GM18511 (cell line): ENCODE results near the gene MAMDC4.
"Not testable (repeated sequence)": the region's sequence is repeated elsewhere in the genome, so short reads cannot be mapped to it uniquely, and the experiment has no call there.

Experiments
- ATAC-seq: cut with Tn5 transposase; IDR thresholded peaks from one replicate; pipeline ENCODE4 v1.9.1; 2021; ENCODE audit warnings: mild to moderate bottlenecking, moderate library complexity; ENCODE audit not compliant: unreplicated experiment

MAMDC4 gene

DNA sequence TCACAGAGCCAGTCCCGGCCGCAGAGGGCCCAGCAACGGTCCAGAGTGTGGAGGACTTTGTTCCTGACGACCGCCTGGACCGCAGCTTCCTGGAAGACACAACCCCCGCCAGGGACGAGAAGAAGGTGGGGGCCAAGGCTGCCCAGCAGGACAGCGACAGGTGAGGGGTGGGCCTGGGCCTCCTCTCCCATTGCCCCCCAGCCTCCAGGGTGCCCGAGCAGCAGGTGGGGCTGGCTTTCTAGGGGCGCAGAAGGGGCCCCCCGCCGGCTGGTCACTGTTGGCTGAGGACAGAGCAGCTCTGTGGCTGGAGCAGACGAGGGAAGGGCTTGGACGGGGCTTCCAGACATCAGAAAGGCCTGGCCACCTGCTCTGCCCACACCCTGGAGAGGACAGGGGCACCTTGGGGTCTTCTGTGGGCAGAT is 14.3 kb upstream of the MAMDC4 start:
- not testable (repeated sequence) for ATAC-seq

DNA sequence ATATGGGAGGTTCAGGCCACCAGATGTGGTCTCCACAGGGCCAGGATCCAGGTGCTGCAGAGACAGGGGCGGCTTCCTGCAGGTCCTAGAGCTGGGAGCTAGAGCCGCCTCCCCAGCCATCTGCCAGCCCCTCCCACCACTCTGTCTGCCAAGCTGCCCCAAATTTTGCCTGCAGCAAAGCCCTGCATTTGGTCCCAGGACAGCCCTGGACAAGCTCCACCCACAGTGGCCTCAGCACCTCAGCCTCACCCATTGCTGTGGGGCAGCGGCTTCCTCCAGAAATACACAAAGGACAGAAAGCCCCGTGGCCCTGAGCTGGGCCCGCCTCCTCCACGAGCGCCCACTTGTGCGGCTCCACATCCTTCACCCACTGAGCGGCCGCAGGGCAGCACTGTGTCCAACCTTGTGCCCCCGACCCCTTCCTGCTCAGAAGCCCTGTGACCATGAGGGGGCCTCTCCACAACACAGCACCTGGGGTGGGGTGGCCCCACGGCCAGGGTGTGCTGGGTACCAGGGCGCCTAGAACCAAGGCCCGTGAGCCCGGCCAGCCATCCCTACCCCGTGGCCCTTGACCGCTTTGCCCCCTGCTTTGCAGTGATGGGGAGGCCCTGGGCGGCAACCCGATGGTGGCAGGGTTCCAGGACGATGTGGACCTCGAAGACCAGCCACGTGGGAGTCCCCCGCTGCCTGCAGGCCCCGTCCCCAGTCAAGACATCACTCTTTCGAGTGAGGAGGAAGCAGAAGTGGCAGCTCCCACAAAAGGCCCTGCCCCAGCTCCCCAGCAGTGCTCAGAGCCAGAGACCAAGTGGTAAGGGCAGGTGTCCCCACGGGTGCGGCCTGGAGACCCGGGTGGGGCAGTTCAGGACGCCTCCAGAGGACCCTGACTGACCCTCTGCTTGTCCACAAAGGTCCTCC is 13.6 kb upstream of the MAMDC4 start:
- ATAC-seq: no peak

DNA sequence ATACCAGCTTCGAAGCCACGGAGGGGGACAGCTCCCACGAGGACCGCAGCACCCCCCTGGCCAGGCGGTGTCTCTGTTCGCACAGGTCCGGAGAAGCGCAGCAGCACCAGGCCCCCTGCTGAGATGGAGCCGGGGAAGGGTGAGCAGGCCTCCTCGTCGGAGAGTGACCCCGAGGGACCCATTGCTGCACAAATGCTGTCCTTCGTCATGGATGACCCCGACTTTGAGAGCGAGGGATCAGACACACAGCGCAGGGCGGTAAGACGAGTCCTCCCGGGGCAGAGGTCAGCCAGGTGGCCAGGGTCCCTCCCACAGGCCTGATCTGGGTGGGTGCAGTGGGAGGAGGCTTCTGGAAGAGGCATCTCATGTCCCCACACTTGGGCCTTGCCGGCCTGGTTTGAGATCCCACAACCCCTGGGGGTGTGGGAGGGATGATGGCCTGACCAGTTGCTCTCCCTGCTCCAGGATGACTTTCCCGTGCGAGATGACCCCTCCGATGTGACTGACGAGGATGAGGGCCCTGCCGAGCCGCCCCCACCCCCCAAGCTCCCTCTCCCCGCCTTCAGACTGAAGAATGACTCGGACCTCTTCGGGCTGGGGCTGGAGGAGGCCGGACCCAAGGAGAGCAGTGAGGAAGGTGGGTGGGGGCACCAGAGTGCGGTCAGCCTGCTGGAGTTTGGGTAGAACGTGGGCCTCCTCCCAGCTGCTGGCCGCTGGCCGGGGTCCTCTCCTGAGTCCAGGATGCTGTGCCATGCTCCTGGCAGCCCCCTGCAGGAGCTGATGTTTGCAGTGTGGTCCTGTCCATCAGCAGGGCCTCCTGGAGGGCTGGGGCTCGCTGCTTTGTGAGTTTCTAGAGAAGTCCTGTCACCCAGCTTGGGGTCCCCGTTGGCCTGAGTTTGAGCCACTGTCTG is 12.7 kb upstream of the MAMDC4 start:
- ATAC-seq: no peak

DNA sequence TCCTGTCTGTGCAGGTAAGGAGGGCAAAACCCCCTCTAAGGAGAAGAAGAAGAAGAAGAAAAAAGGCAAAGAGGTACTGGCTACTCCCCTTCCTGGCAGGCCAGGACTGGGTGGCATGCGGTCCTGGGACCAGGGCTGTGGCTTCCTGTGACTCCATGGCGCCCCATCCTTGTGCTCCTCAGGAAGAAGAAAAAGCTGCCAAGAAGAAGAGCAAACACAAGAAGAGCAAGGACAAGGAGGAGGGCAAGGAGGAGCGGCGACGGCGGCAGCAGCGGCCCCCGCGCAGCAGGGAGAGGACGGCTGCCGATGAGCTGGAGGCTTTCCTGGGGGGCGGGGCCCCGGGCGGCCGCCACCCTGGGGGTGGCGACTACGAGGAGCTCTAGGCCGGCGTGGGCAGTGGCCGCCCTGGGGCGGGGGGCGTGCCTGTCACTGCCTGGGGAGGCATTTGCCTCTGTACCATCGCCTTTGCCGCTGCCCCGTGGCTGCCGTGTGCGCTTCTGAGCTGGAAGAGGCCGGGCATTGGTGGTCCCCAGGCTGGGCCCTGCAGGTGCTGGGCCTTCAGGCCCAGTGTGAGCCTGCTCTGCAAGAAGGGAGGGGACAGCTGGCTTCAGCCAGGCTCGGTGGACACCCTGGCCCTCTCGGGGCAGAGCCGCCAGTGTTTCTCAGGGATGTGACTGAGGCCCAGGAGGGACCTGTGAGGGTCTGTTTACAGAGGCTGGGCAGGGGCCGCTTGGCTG is 11.8 kb upstream of the MAMDC4 start:
- no peak for ATAC-seq

DNA sequence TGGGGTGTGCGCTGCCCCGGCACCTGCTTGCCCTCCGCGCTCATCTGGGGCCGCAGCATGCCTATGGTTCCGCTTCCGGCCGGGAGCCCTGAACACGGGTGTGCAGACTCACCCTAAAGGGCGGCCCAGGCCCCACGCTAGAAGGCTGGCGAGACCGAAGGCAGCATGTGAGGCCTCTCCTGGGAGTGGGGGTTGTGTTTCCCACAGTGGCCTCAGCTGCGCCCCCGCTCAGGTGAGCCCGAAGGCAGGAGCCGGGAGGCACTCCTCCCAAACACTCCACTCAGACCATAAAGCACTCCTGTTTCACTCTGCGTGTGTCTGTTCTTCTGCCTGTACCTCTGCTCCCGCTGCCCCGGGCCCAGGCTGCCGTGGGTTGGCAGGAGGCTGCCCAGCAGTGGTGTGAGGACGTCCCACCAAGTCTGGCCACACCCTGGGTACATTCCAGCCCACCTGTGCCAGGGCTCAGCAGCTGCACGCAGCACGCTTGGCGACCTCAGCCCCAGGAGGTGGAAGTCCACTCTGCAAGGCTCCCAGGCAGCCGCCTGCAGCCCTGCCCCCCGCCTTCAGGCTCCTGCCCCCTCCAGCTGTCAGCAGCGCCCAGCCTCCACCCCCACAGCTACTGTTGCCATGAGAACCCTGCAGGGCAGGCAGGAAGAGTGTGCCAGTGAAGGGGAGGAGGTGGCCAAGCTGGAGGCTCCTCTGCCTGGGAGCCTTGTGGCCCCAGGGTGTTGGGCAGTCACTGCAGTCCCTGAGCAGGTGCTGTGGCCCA is 11.1 kb upstream of the MAMDC4 start:
- ATAC-seq: no peak

DNA sequence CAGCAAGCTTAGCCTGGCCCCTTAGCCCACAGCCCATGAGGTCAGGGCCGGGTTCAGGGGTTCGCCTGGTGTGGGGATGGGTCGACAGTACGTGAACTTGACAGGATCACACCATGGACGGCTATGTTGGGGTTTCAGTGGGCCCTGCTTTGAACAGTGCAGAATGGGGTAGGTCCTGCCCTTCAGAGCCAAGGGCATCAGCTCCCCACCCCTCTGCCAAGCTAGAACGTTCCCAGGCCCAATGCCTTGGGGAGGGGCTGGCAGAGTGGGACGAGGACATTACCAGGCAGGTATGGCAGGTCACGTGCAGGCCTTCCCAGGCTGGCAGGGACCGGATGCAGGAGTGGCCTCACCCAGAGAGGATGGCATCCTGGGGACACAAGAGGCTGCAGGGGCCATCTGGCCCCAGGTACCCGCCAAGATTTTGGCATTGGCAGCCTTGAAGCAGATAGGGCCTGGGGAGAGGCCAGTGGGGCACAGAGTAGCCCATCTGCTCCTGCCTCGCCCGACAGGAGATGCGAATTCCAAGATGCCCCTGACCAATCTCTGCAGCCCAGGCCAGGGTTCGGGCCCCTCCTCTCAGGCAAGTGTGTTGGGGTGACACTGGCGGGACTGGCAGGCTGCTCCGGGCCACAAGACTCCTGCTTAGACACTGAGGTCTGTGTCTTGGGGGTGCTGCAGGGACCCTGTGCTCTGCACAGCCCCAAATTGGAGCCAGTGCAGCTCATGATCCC is 10.3 kb upstream of the MAMDC4 start:
- not testable (repeated sequence) for ATAC-seq

DNA sequence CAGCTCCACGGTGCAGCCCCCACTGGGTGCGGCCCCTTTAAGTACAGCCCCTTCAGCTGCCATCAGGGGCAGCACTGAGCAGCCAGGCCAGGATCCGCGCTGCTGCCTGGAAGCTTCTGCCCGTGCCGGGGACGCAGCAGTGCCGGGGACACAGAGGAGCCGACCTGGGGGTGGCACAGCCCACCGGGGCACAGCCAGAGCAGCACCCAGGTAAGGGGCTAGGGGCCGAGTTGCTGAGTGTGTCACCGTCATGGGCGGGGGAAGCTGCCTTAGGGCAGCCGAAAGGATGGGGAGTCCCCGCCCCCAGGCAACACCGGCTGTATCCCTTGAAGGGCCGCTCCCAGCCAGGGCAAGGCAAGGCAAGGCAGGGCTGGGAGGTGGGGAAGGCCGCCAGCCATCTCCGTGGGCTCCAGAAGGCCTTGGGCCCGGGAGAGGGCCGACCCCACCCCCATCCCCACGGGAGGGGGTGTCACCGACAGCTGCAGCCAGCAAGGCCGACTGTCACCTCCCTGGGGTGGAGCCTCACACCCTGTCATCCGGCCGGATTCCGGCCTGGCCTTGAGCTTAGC is 9.7 kb upstream of the MAMDC4 start, which contains the start of gene AJM1:
Gene AJM1 (plus strand): TSS at position 99 of the 569 bp plus-strand sequence. CDS start 1,937 bp downstream, outside the sequence.
- peak; percentile 75 for ATAC-seq

DNA sequence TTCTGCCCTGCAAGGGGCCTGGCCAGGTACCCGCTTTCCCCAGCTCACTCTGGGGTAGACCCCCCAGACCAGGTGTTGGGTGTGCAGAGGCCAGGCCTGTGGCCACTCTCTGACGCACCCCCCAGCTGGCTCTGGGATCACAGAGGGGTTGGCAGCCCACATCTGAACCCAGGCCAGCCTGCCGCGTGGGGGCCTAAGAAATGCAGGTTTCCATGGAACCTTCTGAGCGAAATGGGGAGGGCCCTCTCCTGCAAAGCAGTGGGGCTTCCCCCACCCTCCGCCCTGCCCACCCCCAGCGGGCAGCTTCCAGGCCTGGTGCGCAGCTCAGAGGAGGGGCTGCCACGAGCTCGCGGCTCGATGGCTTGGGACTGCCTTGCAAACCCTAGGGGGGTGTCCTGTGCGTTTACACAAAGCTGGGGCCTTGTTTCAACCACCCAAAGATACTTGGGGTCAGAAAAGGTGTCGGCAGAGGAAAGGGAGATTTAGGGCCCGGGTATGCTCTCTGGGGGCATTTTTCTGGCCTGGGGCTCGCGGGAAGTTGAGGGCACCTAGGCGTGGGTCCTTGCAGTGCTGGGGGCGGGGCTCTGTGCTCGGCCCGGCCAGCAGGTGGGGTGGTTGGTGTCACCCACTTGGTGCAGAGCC is 8.9 kb upstream of the MAMDC4 start:
- not testable (repeated sequence) for ATAC-seq

DNA sequence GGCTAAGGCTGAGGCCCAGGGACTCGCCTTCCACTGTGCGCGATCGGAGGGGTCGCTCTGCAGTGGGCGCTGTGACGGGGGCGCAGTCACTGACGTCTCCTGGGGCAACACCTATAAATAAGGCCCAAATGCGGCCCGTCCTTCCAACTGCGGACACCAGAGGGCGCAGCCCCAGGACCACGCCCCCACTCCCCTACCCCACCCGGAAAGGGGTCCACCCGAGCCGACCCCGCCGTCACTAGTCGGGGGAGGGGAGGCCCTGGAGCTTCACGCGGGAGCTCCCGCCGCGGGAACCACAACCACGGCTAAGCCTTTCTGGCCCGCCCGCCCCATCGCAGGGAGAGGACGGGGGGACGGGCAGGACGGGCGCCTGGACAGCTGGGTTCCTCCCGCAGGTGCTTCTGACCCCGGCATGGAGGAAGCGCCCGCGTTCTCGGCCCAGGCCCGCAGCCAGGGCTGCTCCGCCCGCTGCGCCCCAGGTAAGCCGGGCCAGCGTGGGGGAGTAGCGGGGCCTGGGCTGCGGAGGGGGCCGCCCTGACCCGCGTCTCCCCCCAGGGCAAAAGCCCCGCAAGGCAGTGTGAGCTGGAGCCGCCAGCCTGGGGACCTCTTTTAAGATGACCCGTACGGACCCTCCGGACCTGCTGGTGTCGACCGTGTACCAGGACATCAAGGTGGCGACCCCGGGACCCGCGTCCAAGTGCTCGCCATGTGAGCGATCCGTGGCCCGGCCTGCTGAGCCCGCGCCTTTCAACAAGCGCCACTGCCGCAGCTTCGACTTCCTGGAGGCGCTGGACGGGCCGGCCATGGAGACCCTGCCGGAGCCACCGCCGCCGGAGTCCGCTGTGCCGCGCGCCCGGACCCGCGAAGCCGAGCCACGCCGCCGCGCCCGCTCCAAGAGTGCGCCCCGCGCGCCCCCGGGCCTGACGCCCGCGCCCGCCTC is 8.1 kb upstream of the MAMDC4 start:
- ATAC-seq: not testable (repeated sequence)

DNA sequence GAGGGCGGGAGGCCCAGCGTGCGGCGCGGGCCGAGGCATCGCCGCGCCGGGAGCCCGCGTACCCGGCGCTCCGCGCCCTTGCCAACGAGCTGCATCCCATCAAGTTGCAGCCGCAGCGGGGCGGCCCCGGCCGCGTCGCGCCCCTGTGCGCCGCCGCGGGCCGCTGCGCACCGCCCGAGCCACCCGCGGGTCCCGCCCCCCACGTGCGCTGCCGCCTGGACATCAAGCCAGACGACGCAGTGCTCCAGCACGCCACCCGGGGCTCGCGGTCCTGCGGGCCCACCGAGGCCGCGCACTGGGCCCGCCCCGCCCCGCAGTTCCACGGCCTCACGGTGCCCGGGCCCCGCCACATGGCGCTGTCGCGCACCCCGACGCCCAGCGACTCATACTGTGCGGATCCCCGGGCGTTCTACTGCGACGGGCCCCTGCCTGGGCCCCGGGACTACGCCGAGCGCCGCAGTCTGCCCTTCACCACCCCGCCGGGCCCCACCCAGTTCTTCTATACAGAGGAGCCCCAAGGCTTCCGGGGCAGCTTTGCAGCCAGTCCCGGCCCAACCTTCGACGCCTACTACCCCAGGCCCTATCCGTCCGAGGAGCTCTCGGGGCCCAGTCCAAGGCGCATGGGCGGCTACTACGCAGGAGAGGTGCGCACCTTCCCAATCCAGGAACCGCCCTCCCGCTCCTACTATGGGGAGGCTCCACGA is 7.2 kb upstream of the MAMDC4 start:
- ATAC-seq: no peak

DNA sequence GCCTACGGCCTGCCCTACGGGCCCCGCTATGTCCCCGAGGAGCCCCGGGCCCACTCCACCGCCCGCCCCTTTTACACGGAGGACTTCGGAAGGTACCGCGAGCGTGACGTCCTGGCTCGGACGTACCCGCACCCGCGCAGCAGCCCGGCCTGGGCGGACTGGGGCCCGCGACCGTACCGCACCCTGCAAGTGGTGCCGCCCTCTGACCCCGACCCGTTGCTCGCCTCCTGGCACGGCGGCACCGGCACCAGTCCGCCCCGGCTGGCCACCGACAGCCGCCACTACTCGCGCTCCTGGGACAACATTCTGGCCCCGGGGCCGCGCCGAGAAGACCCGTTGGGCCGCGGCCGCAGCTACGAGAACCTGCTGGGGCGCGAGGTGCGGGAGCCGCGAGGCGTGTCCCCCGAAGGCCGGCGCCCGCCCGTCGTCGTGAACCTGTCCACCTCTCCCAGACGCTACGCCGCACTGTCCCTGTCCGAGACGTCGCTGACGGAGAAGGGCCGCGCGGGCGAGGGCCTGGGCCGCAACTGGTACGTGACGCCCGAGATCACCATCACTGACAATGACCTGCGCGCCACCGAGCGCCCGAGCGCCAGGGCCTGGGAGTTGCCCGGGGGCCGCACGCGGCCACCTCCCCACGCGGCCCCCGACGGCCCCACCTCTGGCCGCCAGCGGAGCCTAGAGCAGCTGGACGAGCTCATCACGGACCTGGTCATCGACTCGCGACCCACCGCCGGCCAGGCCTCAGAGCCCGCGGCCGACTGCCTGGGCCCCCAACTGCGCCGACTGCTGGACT is 6.5 kb upstream of the MAMDC4 start:
- ATAC-seq: no peak

DNA sequence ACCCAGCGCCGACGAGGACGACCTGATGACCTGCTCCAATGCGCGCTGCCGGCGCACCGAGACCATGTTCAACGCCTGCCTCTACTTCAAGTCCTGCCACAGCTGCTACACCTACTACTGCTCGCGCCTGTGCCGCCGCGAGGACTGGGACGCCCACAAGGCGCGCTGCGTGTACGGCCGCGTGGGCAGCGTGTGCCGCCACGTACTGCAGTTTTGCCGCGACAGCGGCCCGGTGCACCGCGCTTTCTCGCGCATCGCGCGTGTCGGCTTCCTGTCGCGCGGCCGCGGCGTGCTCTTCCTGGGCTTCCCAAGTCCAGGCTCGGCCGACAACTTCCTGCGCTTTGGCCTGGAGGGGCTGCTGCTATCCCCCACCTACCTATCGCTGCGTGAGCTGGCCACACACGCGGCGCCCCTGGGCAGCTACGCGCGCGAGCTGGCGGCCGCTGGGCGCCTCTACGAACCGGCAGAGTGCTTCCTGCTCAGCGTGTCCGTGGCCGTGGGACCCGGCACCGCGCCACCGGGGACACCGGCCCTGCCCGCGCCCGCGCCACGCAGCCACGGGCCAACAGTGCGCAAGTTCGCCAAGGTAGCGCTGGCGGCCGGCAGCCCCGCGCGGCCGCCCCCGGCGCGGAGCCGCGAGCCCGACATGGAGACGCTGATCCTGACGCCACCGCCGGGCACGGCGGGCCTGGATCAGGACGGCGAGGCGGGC is 5.6 kb upstream of the MAMDC4 start:
- no peak for ATAC-seq

DNA sequence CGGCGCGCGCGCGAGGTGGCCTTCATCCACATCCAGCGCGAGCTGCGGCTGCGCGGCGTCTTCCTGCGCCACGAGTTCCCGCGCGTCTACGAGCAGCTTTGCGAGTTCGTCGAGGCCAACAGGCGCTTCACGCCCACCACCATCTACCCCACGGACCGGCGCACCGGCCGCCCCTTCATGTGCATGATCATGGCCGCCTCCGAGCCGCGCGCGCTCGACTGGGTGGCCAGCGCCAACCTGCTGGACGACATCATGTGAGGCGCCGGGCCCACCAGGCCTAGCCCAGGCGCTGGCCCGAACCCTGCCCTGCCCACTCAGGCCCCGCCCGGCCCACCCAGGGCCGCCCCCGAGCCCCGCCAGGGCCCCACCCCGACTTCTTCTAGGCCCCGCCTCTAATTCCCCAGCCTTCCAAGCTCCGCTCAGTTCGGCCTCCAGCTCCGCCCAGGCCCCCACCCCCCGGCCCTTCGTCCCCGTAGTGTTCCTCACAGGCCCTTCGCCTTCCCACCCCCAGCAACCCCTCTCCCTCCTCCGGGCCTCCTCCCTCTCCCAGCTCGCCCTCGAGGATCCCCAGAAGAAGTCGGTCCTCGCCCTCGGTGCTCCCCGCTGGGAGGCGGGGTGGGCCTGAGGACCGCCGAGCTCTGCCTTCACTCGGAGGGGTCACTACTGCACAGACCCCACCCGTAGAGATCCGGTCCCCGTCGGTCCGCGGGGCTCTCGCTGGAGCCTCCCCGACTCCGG is 4.9 kb upstream of the MAMDC4 start:
- no peak for ATAC-seq

DNA sequence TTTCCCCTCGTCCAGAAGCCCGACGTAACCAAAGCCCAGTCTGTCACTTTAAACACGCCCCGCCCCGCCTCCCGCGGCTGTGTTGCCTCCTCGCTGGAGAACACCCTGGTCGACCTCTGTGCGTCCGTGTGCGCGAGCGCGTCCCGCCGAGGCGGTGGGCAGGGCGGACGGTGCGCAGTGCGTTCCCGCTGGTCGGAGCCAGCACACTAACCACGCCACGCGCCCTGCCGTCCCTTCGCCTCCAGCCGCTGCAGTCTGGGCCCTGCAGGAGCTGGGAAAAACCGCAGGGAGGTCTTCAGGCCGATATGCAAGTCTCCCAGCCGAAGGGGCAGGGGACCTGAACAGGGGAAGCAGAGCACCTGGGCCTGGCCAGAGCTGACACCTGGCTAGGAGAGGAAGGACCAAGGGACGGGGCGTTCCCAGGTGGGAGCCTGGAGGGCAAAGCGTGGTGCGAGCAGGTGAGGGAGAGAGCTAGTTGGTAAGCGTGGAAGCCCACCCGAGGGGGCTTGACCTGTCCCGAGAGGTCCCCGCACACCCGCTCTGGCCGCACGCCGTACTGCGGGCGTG is 4.2 kb upstream of the MAMDC4 start:
- no peak for ATAC-seq
